GM21360 (cell line): ENCODE measurements around the gene AK3.

Source experiments
- ATAC-seq: cut with Tn5 transposase; IDR thresholded peaks from one replicate; pipeline ENCODE4 v1.9.1; 2021; ENCODE audit warnings: mild to moderate bottlenecking, moderate library complexity; ENCODE audit not compliant: unreplicated experiment

Gene AK3

GRCh38 chr9:4750023-4750673, 9.1 kb upstream of the AK3 start:
- no peak for ATAC-seq

GRCh38 chr9:4748612-4749011, 7.6 kb upstream of the AK3 start:
- no peak for ATAC-seq

- ATAC-seq: no peak
These were observed 5.5 kb upstream of the AK3 start for GRCh38 chr9:4746278-4747030.

GRCh38 chr9:4743131-4743875, 2.3 kb upstream of the AK3 start:
- ATAC-seq: no peak

DNA sequence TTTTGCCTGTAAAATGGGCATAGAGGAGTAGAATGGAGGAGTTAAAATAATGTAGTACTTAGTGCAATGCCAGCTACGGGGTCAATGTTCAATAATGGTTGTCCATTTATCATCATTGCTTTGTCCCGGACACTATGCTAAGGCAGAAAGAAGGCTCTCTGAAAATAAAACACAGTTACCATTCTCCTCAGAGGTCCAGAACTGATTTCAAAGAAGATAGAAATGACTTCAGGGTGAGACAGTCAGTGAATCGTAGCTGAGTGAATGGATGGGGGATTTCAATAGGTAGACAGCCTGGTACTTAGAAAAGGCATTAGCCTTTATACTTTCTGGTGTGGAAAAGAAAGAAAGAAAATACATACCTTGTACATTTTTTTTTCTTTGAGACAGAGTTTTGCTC, 1.2 kb upstream of the AK3 start:
- ATAC-seq: no peak

DNA sequence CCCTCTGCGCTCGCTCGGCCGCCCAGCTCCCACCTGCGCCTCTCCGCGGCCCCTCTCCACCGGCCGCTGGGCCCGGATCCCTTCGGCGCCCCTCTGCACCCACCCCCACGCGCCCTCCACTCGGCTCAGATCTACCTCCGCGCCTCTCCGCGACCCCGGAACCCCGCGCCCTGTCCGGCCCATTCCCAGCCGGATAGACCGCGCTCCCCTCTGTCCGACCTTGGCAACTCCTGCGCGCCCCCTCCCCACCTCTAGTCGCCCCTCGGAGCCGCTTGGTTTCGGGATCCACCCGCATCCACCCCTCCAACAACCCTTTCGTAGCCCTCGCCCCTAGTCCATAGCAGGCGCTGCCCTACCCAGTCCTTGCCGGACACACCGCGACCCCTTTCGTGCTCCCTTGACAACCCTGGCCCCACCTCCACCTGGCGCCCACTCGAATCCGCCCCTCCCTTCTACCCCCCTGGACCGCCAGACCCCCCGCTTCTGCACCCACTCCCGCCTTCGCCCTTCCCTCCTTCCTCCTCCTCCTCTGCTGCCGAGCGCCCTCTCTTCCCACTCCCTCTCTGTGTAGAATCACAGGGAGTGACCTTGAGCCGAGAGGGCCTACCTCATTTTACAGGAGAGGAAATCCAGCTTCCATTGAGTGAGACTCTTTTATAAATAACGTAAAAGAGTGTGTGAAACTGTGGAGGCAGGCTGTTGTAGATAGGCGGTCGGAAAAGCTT, 525 bp upstream of the AK3 start:
- ATAC-seq: no peak

DNA sequence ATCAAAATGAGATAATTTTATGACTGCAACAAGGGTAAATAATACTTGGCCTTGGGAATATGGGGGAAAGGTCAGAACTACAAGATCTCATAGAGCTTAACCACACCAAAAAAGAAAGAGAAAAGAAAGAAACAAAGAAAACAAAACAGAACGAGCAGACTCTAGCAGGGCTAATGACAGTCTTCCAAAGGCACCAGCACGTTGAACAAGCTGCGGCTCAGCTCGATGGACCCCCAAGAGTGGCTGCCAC, 689 bp downstream of the AK3 start:
- ATAC-seq: no peak

GRCh38 chr9:4739587-4740387, 1.2 kb downstream of the AK3 start:
- ATAC-seq: no peak

- no peak for ATAC-seq
These were observed 2.0 kb downstream of the AK3 start for GRCh38 chr9:4738866-4739586.

DNA sequence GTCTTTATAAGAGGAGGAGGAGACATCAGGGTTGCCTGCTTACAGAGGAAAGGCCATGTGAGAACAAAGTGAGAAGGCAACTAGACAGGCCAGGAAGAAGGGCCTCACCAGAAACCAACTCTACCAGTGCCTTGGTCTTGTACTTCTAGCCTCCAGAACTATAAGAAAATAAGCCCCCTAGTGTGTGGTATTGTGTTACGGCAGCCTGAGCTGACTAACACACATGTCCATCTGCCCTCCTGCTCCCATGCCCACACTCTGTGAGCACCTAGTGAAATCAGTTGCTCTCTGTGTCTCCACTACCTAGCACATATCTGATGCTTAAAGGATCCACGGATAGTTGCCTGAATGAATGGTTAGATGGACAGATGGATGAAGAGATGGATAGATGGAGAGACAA, 6.9 kb downstream of the AK3 start:
- ATAC-seq: no peak

GRCh38 chr9:4732890-4733289, 8.1 kb downstream of the AK3 start:
- ATAC-seq: no peak

DNA sequence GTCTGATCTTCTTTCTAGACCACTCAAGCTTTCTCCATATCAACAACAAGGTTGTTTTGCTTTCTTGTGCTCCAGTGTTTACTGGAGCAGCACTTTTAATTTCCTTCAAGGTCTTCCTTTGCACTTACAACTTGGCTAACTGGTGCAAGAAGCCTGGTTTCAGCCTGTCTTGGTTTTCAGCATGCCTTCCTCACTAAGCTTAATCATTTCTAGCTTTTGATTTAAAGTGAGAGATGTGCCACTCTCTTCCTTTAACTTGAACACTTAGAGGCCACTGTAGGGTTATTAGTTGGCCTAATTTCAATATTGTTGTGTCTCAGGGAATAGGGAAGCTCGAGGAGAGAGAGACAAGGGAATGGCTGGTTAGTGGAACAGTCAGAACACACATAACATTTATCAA, 13.4 kb downstream of the AK3 start:
- no peak for ATAC-seq

DNA sequence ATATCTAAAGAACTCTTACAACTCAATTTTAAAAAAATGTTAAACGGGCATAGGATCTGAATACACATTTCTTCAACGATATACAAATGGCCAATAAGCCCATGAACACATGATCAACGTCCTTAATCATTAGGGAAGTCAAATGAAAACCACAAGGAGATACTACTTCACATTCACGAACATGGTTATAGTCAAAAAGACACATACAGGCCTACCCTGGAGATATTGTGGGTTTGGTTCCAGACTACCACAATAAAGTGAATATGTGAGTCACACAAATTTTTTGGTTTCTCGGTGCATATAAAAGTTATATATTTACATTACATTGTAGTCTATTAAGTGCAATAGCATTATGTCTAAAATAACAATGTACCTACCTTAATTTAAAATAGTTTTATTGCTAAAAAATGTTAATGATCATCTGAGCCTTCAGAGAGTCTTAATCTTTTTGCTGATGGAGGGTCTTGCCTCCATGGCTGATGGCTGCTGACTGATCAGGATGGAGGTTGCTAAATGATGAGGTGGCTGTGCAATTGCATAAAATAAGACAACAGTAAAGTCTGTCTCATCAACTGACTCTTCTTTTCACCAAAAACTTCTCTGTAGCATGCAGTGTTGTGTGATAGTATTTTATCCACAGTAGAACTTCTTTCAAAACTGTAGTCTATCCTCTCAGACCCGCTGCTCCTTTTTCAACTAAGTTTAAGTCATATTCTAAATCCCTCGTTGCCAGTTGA, 15.1 kb downstream of the AK3 start:
- ATAC-seq: no peak

GRCh38 chr9:4721736-4722135, 19.3 kb downstream of the AK3 start:
- no peak for ATAC-seq

- ATAC-seq: no peak
These were observed 22.1 kb downstream of the AK3 start for GRCh38 chr9:4718911-4719310.

DNA sequence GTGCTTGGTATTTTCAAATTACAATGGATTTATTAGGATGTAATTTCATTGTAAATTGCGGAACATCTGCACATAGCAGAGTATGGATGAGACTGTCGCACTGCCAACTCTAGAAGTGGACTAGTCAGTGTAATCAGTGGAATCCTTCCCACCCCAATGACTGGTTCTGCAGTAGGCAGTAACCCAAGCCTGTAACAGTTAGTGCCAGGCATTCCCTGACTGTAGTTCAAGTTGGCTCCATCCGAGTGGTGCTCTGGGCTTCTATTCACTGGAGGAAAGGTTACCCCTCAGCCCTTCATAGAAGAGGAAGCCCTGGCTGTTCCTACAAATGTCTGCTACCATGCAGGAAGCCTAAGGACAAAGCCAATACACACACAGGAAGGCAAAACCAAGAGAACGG, 23.2 kb downstream of the AK3 start:
- no peak for ATAC-seq

DNA sequence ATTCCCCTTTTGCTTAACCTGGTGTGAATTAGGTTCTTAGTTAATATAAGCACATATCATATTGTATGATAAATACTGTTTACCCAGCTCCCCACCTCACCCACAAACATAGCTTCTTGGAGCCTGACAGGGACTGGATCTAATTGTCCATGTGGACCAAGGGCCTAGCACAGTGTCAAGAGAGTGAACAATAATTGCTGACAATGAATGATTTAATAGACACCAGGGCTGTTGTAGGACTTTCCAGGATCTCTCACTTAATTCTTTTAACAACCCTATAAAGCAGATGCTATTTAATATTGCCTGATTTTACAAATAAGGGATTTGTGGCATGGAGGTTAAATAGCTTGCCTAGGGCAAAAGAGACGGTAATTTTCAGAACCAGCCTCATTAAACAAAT, 24.8 kb downstream of the AK3 start:
- ATAC-seq: no peak

DNA sequence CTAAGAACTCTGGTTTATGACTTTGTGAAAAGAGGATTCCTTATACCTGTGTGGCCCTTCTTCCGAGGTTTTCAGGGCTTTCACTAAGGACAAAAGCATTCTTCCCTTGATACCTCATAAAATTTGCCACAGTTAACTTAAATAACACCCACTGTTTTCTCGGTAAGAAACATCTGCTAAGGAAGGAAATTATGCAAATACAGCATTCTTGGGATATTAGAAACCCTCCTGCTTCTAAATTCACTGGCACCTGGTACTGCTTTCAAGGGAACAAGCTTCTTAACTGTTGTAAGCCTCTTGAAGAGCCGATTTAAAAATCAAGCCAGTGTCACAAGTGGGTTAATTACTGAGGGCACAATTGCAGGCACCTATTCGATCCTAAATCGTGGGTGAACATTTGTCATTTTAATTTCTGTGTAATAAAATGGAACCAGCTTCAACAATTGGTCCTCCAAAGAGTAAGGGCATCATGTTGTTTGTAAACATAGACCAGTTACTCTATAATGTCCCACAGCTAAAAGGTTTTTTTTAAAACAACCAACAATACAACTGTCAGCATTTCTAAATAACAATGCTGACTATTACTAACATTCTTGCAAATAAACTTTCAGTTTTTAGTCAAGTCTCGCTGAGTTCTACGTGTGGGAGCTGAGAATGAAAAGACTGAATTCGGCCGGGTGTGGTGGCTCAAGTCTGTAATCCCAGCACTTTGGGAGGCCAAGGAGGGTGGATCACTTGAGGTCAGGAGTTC, 26.6 kb downstream of the AK3 start:
- no peak for ATAC-seq

- ATAC-seq: no peak
These were observed 27.2 kb downstream of the AK3 start for GRCh38 chr9:4713849-4714248.
